D721Med (cell line): ENCODE data around the gene ACKR4.
A peak's percentile ranks its signal among the peaks of the same experiment; 100 is the strongest.
"Not testable (repeated sequence)": the region's sequence is repeated elsewhere in the genome, so short reads cannot be mapped to it uniquely, and the experiment has no call there.

Experiments
- DNase-seq: peaks from one replicate; pipeline ENCODE4 v3.0.0; 2011; ENCODE audit warnings: low spot score; ENCODE audit not compliant: insufficient read length
- FAIRE-seq: peaks from 2 replicates; lab custom pipeline; 2011; peaks lifted over from hg19 to GRCh38; lab: Jason Lieb, UNC
- CTCF ChIP-seq: IDR thresholded peaks from 2 replicates; pipeline ENCODE4 v1.5.1; 2012; ENCODE audit warnings: mild to moderate bottlenecking, control low read depth; ENCODE audit not compliant: insufficient read depth; ENCODE audit errors: missing control alignments

Gene ACKR4

GRCh38 chr3:132593947-132594323, 3.1 kb upstream of the ACKR4 start:
- DNase-seq: no peak
- no peak for TF ChIP-seq CTCF
- FAIRE-seq: no peak

GRCh38 chr3:132594498-132594897, 2.6 kb upstream of the ACKR4 start:
- no peak for TF ChIP-seq CTCF
- FAIRE-seq: no peak

DNA sequence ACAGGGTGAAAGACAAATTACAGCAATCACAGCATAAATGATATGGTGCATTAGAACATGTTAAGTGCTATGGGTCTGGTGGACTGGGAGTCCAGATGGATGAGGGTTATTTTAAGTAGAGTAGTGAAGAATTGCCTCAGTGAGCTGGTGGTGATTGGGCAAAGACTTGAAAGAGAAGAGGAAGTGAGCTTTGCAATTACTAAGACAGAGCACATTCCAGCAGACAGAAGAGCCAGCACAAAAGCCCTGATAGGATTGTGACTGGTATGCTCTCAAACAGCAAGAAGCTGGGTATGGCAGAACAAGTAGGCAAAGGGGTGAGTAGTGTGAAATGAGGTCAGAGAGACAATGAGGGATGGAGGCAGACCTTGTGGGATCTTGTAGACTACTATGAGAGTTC, 2.1 kb upstream of the ACKR4 start:
- DNase-seq (no peak), FAIRE-seq (no peak)

More at GRCh38 chr3:132594498-132594897, 2.6 kb upstream of the ACKR4 start:
- no peak for DNase-seq

GRCh38 chr3:132596326-132596725, 744 bp upstream of the ACKR4 start:
- no peak for TF ChIP-seq CTCF
- no peak for FAIRE-seq
- no peak for DNase-seq

More for the DNA sequence above, 2.1 kb upstream of the ACKR4 start:
- no peak for TF ChIP-seq CTCF

DNA sequence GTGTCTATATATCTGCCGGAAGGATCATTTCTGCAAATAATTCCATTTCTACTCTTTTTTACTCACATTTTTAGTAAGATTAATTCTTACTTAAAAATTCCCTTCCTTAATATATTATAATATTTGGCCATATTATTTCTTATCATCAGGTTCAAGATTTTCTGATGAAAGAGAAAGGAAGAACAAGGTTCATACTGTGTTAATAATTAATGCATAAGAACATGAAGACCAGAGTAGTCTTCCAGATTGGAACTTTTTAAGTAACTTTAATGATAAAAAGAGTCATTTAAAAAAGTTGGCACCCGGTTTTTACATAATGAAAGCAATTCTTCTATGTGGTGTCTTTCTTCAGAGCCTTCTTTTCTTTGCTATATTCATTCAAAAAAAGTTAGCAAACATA, 590 bp downstream of the ACKR4 start:
- DNase-seq (no peak), FAIRE-seq (no peak)
- TF ChIP-seq CTCF: no peak

DNA sequence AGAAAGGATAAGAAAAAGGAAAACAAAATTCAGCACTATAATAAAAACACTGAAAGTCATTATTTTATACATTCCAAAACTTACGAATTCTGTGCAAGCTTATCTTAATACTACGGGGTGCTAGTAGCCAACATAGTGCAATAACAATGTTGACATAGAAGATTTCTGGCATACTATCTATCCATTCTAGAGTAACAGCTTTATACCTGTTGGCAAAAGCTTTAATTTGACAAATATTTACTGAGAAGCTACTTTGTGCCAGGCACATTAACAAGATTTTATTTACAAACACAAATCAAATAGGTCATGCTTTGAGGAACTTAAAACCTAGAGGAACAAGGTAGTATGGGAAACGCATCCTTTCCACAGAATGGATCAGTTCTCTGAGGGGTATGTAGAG, 1.1 kb downstream of the ACKR4 start:
- FAIRE-seq: no peak
- DNase-seq: no peak
- TF ChIP-seq CTCF: no peak

GRCh38 chr3:132600614-132601013, 3.5 kb downstream of the ACKR4 start:
- FAIRE-seq: peak; percentile 56
- DNase-seq: not testable (repeated sequence)

GRCh38 chr3:132605374-132605792, 8.3 kb downstream of the ACKR4 start:
- no peak for FAIRE-seq
- DNase-seq: no peak

More at GRCh38 chr3:132605374-132605792, 8.3 kb downstream of the ACKR4 start:
- TF ChIP-seq CTCF: no peak
